Measurements from ENCODE around the gene TCN1.
"Not testable (repeated sequence)": the region's sequence is repeated elsewhere in the genome, so short reads cannot be mapped to it uniquely, and the experiment has no call there.

DNA sequence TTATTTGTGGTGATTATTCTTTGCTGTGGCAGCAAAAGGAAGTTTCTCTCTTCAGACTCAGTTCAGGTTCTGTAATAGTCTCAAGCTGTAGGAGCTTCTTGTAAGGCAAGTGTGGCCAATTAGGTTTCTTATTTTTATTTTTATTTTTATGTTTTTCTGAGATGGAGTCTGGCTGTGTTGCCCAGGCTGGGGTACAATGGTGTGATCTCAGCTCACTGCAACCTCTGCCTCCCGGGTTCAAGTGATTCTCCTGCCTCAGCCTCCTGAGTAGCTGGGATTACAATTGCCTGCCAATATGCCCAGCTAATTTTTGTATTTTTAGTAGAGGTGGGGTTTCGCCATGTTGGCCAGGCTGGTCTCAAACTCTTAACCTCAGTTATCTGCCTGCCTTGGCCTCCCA lies 16.7 kb downstream of the TCN1 start:
- TF ChIP-seq, protein P1, sequence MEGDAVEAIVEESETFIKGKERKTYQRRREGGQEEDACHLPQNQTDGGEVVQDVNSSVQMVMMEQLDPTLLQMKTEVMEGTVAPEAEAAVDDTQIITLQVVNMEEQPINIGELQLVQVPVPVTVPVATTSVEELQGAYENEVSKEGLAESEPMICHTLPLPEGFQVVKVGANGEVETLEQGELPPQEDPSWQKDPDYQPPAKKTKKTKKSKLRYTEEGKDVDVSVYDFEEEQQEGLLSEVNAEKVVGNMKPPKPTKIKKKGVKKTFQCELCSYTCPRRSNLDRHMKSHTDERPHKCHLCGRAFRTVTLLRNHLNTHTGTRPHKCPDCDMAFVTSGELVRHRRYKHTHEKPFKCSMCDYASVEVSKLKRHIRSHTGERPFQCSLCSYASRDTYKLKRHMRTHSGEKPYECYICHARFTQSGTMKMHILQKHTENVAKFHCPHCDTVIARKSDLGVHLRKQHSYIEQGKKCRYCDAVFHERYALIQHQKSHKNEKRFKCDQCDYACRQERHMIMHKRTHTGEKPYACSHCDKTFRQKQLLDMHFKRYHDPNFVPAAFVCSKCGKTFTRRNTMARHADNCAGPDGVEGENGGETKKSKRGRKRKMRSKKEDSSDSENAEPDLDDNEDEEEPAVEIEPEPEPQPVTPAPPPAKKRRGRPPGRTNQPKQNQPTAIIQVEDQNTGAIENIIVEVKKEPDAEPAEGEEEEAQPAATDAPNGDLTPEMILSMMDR (IDR thresholded peaks at IDR 0.05): not testable (repeated sequence)
- TF ChIP-seq POLR2A (IDR thresholded peaks at IDR 0.05): not testable (repeated sequence)
